Ovary (tissue), 9 donors: Measurements from ENCODE around the gene BEST2. TPM values are rescaled to one million over a fixed set of nuclear protein-coding genes. Genes with fewer than 3 reads are reported as not detected.

ENCODE experiments used
- DNase-seq, 5 donors: peaks; one replicate each; pipeline ENCODE4 v3.0.0-alpha.2; 2019 to 2020
- H3K27ac ChIP-seq, 2 donors: fragments of 200-600 bp; one replicate each; pipeline versions ENCODE4 v1.5.1 to v1.8.0; 2019 to 2022
- H3K27me3 ChIP-seq: fragments of 200-600 bp; one replicate; pipeline ENCODE4 v1.8.0; 2022
- H3K36me3 ChIP-seq: fragments of 200-600 bp; sonication (generic); one replicate; pipeline ENCODE4 v1.5.1; 2019
- H3K4me1 ChIP-seq: one replicate; pipeline ENCODE4 v1.8.1; 2013; ENCODE audit warnings: mild to moderate bottlenecking, moderate library complexity; ENCODE audit not compliant: insufficient read depth
- H3K4me3 ChIP-seq: fragments of 200-600 bp; sonication (generic); one replicate; pipeline ENCODE4 v1.5.1; 2017
- H3K9me3 ChIP-seq, 2 donors: fragments of 200-600 bp in 1 of 2; sonication (generic) in 1 of 2; one replicate each; pipeline versions ENCODE4 v1.5.1 to v1.8.1; 2013 to 2019; ENCODE audit warnings: mild to moderate bottlenecking in 1 of 2, moderate library complexity in 1 of 2
- CTCF ChIP-seq, 3 donors: fragments of 450-650 bp in 2 of 3; fragments of 200-600 bp in 1 of 3; IDR thresholded peaks; one replicate each; pipeline versions ENCODE4 v1.5.1 to v1.8.0; 2016 to 2022; ENCODE audit warnings: antibody characterized with exemption in 3 of 3, mild to moderate bottlenecking in 1 of 3
- EP300 ChIP-seq: sonication (generic); formaldehyde crosslinking; IDR thresholded peaks from one replicate; pipeline ENCODE4 v1.6.1; 2017; ENCODE audit warnings: antibody characterized with exemption
- POLR2A ChIP-seq: fragments of 450-650 bp; IDR thresholded peaks from one replicate; pipeline ENCODE4 v1.6.1; 2017; ENCODE audit warnings: antibody characterized with exemption, mild to moderate bottlenecking, moderate library complexity
- WGBS, 3 donors: extraction: QIAGEN DNeasy Blood & Tissue Kit in 1 of 3; methylation state at CpG; one replicate each; pipeline versions ENCODE4 v1.1.5 to v1.1.7; 2013 to 2017; 5-methylcytosine and 5-hydroxymethylcytosine counted together
- intact Hi-C, 4 donors: fragments of 100-400 bp; cut with DNase I; formaldehyde crosslinking; loops; one replicate each; pipeline versions ENCODE4 v1.11.0 to v1.15.1; 2022 to 2023
- polyA plus RNA-seq, 2 donors: library from polyadenylated mRNA; stranded (reverse); fragments of 200-250 nt in 1 of 2; fragments of 350-450 nt in 1 of 2; fragmentation: Illumina TruSeq in 1 of 2; extraction: RNeasy Lipid Tissue Mini Kit (QIAGEN cat#74804) in 1 of 2; gene quantifications; one replicate each; pipeline ENCODE4 v1.2.3, GENCODE V29; 2013 to 2014
- total RNA-seq, 7 donors: library from RNA; depleted of rRNA in 2 of 7; stranded (reverse); fragments of >200 nt in 2 of 7; fragmentation: NEBNext Ultra II Directional in 3 of 7; extraction: Animal tissue kit (Norgen Biotek cat#: 25700) in 3 of 7; gene quantifications; one replicate each; pipeline versions ENCODE4 v1.1.0 to v1.2.4, GENCODE V29; 2016 to 2023
- donor health status: DM: no; HTN: no; CAD: no; lungs with moderate emphysema.
- donor health status: DM: no; HTN: no; CAD: no.
- donor health status: Bipolar disorder and iron deficiency.
- donor health status: DM: yes; HTN: yes; CAD: no.
- donor health status: DM: no; HTN: no; CAD: no.
- donor health status: DM: yes; HTN: yes; CAD: no.

Gene BEST2
- total and polyA plus RNA-seq, 9 donors: not detected

- no peaks in the 10 kb centered on the region for H3K27me3 ChIP-seq
- H3K36me3 ChIP-seq: no peaks in the 10 kb centered on the region
- intact Hi-C loops: no loop called here
- TF ChIP-seq CTCF (IDR thresholded peaks at IDR 0.05): no peak
- no peak for TF ChIP-seq EP300
- no peak for TF ChIP-seq POLR2A
- WGBS, 3 donors: 83 to 92% (median 91%) methylated on average over 3 of the region's 3 CpGs
- H3K27ac ChIP-seq: no peak overlapping the region
- no peaks in the 10 kb centered on the region for H3K9me3 ChIP-seq
- no peak overlapping the region for H3K4me3 ChIP-seq
- peaks cover 4% of the 10 kb centered on the region for H3K4me1 ChIP-seq
- DNase-seq: no peak
Observed at GRCh38 chr19:12715929-12716328, 35.7 kb upstream of the BEST2 start.

GRCh38 chr19:12720296-12720695 lies 31.3 kb upstream of the BEST2 start:
- no peak for TF ChIP-seq CTCF (IDR thresholded peaks at IDR 0.05)
- TF ChIP-seq EP300: no peak
- no peak for TF ChIP-seq POLR2A
- WGBS, 3 donors: 63 to 69% (median 68%) methylated on average over 10 of the region's 10 CpGs
- Histone ChIP-seq H3K27me3 (no peaks in the 10 kb centered on the region), H3K9me3 (no peaks in the 10 kb centered on the region), H3K4me1 (peaks cover 8% of the 10 kb centered on the region), H3K27ac (peak overlapping the region in 1 of 2 donors; percentile 91), H3K4me3 (peak overlapping the region; percentile 78), H3K36me3 (no peaks in the 10 kb centered on the region)
- intact Hi-C loops: no loop called here
- no peak for DNase-seq

- Histone ChIP-seq H3K9me3 (no peaks in the 10 kb centered on the region), H3K27me3 (no peaks in the 10 kb centered on the region), H3K27ac (peak overlapping the region; percentile 91 to 99), H3K4me1 (peaks cover 8% of the 10 kb centered on the region), H3K36me3 (no peaks in the 10 kb centered on the region), H3K4me3 (peak overlapping the region; percentile 78)
- intact Hi-C loops: no loop called here
- 1 to 2% (median 1%) methylated on average over 41 to 59 of the region's 59 CpGs for WGBS, 3 donors
- DNase-seq: peak; percentile 47 to 69 (median 59)
- TF ChIP-seq CTCF (IDR thresholded peaks at IDR 0.05) (no peak), EP300 (no peak), POLR2A (no peak)
Observed at GRCh38 chr19:12720851-12721655, 30.5 kb upstream of the BEST2 start.

- peaks cover 8% of the 10 kb centered on the region for H3K4me1 ChIP-seq
- H3K27ac ChIP-seq: peak overlapping the region; percentile 91 to 99
- no peaks in the 10 kb centered on the region for H3K9me3 ChIP-seq
- intact Hi-C loops: no loop called here
- 1% methylated on average over 32 to 65 of the region's 65 CpGs for WGBS, 3 donors
- peak; percentile 75 to 86 (median 79) for DNase-seq
- no peak for TF ChIP-seq EP300
- no peak for TF ChIP-seq CTCF (IDR thresholded peaks at IDR 0.05)
- no peak for TF ChIP-seq POLR2A
- H3K4me3 ChIP-seq: peak overlapping the region; percentile 78
- H3K27me3 ChIP-seq: no peaks in the 10 kb centered on the region
- H3K36me3 ChIP-seq: no peaks in the 10 kb centered on the region
Observed at GRCh38 chr19:12721656-12722565, 29.7 kb upstream of the BEST2 start.
